ENCODE data around the gene TECPR2. TPM values are rescaled to one million over a fixed set of nuclear protein-coding genes. Genes with fewer than 3 reads are reported as not detected.

TECPR2 gene
- total and polyA plus RNA-seq, 9 donors: 8.3 to 15.1 (median 12.1) TPM

DNA sequence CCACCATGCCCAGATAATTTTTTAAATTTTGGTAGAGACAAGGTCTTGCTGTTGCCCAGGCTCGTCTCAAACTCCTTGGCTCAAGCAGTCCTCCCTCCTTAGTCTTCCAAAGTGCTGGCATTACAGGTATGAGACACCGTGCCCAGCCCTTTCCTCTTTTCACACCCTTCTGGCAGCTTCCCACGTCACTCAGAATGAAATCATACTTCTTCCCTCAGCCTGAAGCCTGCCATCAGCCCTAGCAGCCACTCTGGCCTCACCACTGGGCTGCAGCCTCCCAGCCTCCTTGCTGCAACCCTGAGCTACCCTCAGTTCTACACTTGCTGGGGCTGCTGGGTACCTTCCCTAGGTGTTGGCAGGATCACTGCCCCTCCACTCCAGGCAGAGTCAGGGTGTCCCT lies 128.6 kb downstream of the TECPR2 start:
- no peaks in the 10 kb centered on the region for H3K9me3 ChIP-seq (replicated peaks; ENCODE audit: control insufficient read depth, low read depth, low read length)
- H3K4me3 ChIP-seq (ENCODE audit: low read length): no peak overlapping the region
- no peak overlapping the region for H3K27ac ChIP-seq (ENCODE audit: low read length)
- H3K4me1 ChIP-seq (ENCODE audit: control insufficient read depth, insufficient read depth, low read length): peaks cover 3% of the 10 kb centered on the region
- WGBS (ENCODE audit: insufficient coverage): 80% methylated on average over 3 of the region's 3 CpGs
- no peaks in the 10 kb centered on the region for H3K27me3 ChIP-seq (ENCODE audit: control insufficient read depth, insufficient read depth, low read length)
- peaks cover 5% of the 10 kb centered on the region for H3K36me3 ChIP-seq (ENCODE audit: control insufficient read depth, insufficient read depth, low read length)
- DNase-seq: no peak

DNA sequence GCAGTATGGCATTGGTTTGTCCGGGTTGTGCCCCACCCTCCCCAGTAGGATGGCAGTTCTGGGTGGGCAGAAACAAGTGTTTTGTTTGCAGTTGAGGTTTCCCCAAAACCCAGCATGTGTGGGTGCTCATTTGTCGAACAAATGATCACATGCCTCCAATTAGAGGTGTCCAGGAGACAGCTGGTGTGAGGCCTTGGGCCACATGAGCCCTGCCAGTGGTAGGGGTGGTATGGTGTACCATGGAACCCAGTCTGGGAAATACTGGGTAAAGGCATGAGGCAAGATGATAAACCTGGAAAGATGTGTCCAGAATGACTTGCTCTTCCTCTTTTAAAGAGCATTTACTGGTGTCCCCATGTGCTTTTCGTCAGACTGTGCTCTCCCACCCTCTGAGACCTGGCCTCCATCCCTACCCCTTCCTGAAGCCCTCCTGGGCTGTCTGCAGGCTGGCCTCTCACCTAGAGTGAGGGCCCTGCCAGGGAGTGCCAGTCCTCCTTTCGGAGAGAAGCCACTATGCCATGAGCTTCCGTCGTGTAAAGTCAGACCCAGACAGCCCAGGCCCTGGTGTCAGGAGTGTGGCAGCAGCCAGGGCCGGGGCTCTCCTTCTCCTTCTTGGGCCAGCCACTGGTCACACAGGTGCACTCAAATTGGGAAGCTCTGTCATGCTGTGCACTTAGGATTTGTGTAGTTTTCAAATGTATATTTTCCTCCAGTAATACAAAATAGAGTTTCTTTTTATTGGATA lies 129.2 kb downstream of the TECPR2 start:
- no peak overlapping the region for H3K4me3 ChIP-seq (ENCODE audit: low read length)
- no peaks in the 10 kb centered on the region for H3K9me3 ChIP-seq (replicated peaks; ENCODE audit: control insufficient read depth, low read depth, low read length)
- no peaks in the 10 kb centered on the region for H3K27me3 ChIP-seq (ENCODE audit: control insufficient read depth, insufficient read depth, low read length)
- H3K27ac ChIP-seq (ENCODE audit: low read length): no peak overlapping the region
- peaks cover 10% of the 10 kb centered on the region for H3K36me3 ChIP-seq (ENCODE audit: control insufficient read depth, insufficient read depth, low read length)
- 92% methylated on average over 4 of the region's 7 CpGs for WGBS (ENCODE audit: insufficient coverage)
- no peak for DNase-seq
- H3K4me1 ChIP-seq (ENCODE audit: control insufficient read depth, insufficient read depth, low read length): peaks cover 3% of the 10 kb centered on the region

DNA sequence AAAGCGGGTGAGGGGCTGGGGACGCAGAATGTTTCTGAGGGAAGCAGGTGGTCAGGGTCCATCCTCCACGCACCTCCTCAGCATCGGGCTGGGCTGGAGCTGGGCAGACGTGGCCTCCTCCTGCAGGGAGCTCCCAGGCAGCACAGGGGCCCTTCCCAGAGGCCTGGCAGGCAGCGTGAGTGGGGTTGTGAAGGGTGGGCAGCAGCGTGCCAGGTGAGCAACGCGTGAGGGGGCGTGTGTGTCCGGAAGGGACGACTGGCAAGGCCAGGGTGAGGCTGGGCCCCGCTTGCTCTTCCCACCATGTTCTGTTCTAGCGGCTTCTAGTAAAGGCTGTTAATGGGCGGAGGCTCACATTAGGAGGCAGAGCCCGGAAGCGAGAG lies 129.8 kb downstream of the TECPR2 start:
- 88% methylated on average over 16 of the region's 17 CpGs for WGBS (ENCODE audit: insufficient coverage)
- no peak for DNase-seq

DNA sequence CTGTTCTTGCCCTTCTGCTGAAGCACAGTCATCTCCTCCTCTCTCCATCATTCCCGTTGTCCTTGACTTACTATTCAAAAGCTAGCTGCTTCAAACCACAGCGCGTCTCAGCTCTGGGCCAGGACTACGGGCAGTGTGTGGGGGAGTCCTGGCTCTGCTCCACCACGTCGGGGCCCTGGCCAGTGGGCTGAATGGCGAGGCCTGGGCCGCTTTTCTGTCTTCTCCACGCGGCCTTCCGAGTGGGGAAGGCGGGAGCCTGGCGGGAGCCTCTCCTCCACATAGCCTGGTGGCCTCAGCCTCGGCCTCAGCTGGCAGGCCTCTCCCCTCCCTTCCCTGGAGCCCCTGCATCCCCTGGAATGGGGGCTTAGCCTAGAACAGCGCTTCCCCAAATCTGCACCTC lies 130.4 kb downstream of the TECPR2 start:
- no peak overlapping the region for H3K4me3 ChIP-seq (ENCODE audit: low read length)
- 89% methylated on average over 12 of the region's 15 CpGs for WGBS (ENCODE audit: insufficient coverage)
- DNase-seq: no peak
- H3K27me3 ChIP-seq (ENCODE audit: control insufficient read depth, insufficient read depth, low read length): no peaks in the 10 kb centered on the region
- no peaks in the 10 kb centered on the region for H3K9me3 ChIP-seq (replicated peaks; ENCODE audit: control insufficient read depth, low read depth, low read length)
- H3K27ac ChIP-seq (ENCODE audit: low read length): no peak overlapping the region
- peaks cover 21% of the 10 kb centered on the region for H3K36me3 ChIP-seq (ENCODE audit: control insufficient read depth, insufficient read depth, low read length)
- peaks cover 9% of the 10 kb centered on the region for H3K4me1 ChIP-seq (ENCODE audit: control insufficient read depth, insufficient read depth, low read length)

More for the DNA sequence above, 129.8 kb downstream of the TECPR2 start:
- no peaks in the 10 kb centered on the region for H3K27me3 ChIP-seq (ENCODE audit: control insufficient read depth, insufficient read depth, low read length)
- H3K27ac ChIP-seq (ENCODE audit: low read length): no peak overlapping the region
- peaks cover 5% of the 10 kb centered on the region for H3K4me1 ChIP-seq (ENCODE audit: control insufficient read depth, insufficient read depth, low read length)
- no peaks in the 10 kb centered on the region for H3K9me3 ChIP-seq (replicated peaks; ENCODE audit: control insufficient read depth, low read depth, low read length)
- peaks cover 15% of the 10 kb centered on the region for H3K36me3 ChIP-seq (ENCODE audit: control insufficient read depth, insufficient read depth, low read length)
- no peak overlapping the region for H3K4me3 ChIP-seq (ENCODE audit: low read length)

DNA sequence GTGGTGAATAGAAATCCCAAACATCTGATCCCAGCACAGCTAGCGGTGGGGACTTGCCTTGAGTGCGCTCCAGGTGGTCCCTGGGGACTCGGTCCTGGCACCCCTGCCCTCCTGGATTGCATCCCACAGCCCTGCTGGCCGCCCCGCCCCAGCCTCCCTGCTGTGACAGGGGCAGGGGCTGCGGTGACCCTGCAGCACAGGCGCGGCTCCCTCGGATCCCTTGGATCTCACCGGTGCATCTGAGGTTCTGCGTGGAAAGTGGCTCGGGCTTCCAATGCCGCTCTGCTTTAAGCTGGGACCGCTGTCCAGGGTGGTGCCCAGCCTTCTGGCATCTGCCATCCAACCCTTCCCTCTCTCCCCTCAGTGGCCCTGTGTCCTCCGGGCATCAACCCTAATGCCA lies 130.8 kb downstream of the TECPR2 start:
- Histone ChIP-seq H3K27ac (ENCODE audit: low read length) (no peak overlapping the region), H3K9me3 (replicated peaks; ENCODE audit: control insufficient read depth, low read depth, low read length) (no peaks in the 10 kb centered on the region), H3K27me3 (ENCODE audit: control insufficient read depth, insufficient read depth, low read length) (no peaks in the 10 kb centered on the region), H3K4me3 (ENCODE audit: low read length) (no peak overlapping the region), H3K4me1 (ENCODE audit: control insufficient read depth, insufficient read depth, low read length) (peaks cover 13% of the 10 kb centered on the region), H3K36me3 (ENCODE audit: control insufficient read depth, insufficient read depth, low read length) (peaks cover 26% of the 10 kb centered on the region)
- DNase-seq: no peak
- 92% methylated on average over 14 of the region's 15 CpGs for WGBS (ENCODE audit: insufficient coverage)

DNA sequence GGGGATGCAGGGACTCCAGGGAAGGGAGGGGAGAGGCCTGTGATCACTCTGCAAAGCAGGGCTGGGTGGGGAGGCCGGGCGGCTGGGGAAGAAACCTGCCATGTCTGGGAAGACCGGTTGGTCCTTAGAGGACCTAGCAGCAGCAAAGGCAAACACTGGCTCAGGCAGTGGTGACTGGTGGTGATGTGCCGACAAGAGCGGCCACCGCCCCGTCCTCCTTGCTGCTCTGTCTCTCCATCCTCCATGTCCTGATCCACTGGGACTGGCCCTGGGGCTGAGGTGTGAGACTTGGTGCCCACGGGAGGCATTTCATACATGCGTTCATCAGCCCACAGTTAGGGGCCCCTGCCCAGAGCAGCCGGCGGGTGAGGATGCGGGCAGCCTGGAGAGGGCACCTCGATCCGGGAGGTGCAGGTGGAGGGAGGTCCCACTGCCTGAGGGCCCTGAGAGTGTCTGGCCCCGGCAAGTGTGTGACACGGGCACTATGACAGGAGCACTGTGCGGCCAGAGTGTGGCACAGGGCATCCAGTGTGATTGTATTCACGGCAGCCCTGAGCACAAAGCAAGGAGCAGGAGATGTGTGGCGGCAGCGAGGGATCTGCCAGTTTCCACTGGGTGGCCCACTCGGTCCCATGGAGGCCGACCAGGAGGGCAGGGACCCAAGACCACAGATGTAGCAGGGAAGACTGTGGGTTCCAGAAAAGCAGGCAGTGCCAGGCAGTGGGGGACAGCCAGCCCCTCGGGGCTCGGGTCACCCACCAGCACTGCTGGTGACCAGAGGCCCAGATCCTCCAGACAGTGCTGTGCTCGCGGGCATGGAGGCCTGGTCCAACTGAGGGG lies 133.0 kb downstream of the TECPR2 start:
- Histone ChIP-seq H3K27me3 (ENCODE audit: control insufficient read depth, insufficient read depth, low read length) (no peaks in the 10 kb centered on the region), H3K9me3 (replicated peaks; ENCODE audit: control insufficient read depth, low read depth, low read length) (no peaks in the 10 kb centered on the region), H3K4me3 (ENCODE audit: low read length) (no peak overlapping the region), H3K36me3 (ENCODE audit: control insufficient read depth, insufficient read depth, low read length) (peaks cover 39% of the 10 kb centered on the region), H3K27ac (ENCODE audit: low read length) (no peak overlapping the region), H3K4me1 (ENCODE audit: control insufficient read depth, insufficient read depth, low read length) (peaks cover 30% of the 10 kb centered on the region)
- WGBS (ENCODE audit: insufficient coverage): 90% methylated on average over 21 of the region's 26 CpGs
- DNase-seq: no peak

DNA sequence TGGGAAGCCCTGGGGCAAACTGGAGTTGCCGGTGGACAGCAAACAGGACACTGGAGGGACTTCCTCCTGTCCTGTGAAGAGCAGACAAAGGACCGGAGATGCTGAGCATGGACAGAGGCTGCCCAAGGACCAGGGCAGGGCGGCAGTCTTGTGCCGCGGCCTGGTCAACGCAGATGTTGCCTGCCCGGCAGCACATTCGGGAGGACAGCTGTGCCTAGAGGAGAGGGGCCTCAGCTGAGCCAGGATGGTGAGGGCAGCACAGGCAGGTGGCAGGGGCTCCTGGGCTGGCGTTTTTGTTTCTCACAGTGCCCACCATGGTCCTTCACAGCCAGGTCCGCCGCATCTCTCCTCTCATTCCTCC lies 133.6 kb downstream of the TECPR2 start:
- no peak overlapping the region for H3K4me3 ChIP-seq (ENCODE audit: low read length)
- DNase-seq: no peak
- peaks cover 40% of the 10 kb centered on the region for H3K36me3 ChIP-seq (ENCODE audit: control insufficient read depth, insufficient read depth, low read length)
- no peaks in the 10 kb centered on the region for H3K27me3 ChIP-seq (ENCODE audit: control insufficient read depth, insufficient read depth, low read length)
- H3K27ac ChIP-seq (ENCODE audit: low read length): no peak overlapping the region
- H3K4me1 ChIP-seq (ENCODE audit: control insufficient read depth, insufficient read depth, low read length): peaks cover 32% of the 10 kb centered on the region
- WGBS (ENCODE audit: insufficient coverage): 94% methylated on average over 11 of the region's 11 CpGs
- H3K9me3 ChIP-seq (replicated peaks; ENCODE audit: control insufficient read depth, low read depth, low read length): no peaks in the 10 kb centered on the region

DNA sequence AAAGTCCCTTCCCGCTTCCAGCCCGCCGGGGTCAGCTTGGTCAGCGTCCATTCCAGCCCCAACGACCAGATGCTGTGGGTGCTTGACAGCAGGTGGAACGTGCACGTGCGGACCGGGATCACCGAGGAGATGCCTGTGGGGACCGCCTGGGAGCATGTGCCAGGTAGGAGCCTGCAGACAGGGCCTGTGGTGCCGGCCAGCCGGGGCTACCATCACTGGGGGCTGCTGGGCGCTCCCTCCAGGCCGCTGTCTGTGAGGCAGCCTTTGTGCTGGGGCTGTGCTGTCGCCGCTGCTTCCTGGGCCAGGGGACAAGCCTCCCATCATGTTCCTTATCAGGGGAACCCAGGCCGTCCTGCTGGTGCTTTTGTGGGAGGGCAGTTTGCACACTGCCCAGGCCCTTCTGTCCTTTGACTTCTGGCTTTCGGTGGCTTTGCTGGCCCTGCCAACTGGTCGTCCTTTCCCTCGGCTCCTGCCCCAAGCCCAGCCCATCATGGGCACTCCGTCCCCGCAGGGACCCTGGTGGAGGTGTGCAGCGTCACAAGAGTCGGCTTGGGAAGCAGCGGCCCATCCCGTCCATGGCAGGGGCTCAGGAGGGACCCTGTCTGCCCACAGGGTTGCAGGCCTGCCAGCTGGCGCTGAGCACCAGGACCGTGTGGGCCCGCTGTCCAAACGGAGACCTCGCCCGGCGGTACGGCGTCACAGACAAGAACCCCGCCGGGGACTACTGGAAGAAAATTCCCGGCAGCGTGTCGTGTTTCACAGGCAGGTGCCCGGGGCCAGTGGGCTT lies 134.4 kb downstream of the TECPR2 start:
- Histone ChIP-seq H3K36me3 (ENCODE audit: control insufficient read depth, insufficient read depth, low read length) (peaks cover 38% of the 10 kb centered on the region), H3K27me3 (ENCODE audit: control insufficient read depth, insufficient read depth, low read length) (no peaks in the 10 kb centered on the region), H3K9me3 (replicated peaks; ENCODE audit: control insufficient read depth, low read depth, low read length) (no peaks in the 10 kb centered on the region), H3K4me1 (ENCODE audit: control insufficient read depth, insufficient read depth, low read length) (peaks cover 32% of the 10 kb centered on the region), H3K27ac (ENCODE audit: low read length) (no peak overlapping the region), H3K4me3 (ENCODE audit: low read length) (no peak overlapping the region)
- DNase-seq: no peak
- WGBS (ENCODE audit: insufficient coverage): 89% methylated on average over 42 of the region's 42 CpGs

DNA sequence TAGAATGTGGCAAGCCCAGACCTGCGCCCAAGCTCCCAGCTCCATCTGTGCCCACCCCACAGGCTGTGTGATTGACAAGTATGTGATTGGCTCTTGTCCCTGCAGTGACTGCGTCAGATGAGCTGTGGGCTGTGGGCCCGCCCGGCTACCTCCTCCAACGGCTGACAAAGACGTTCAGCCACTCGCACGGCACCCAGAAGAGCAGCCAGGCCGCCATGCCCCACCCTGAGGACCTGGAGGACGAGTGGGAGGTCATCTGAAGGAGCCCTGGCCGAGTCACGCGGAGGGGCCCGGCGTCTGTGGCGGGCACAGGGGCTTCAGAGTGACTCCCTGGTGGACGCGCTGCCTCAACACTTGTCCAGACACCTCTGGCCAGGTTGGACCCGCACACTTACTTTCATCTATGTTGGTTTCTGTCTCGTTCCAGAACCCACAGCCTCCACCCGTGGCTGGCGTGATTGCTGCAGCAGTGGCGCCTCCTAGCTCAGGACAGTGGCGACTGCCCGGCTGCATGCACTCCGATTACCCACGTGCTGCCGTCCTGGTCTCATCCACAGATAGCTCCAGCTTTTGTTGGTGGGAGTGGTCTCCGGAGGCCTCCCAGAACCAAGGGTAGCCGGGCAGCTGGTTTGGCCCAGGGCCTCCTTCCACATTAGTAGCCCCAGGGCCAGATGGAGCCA lies 135.4 kb downstream of the TECPR2 start:
- Histone ChIP-seq H3K9me3 (replicated peaks; ENCODE audit: control insufficient read depth, low read depth, low read length) (no peaks in the 10 kb centered on the region), H3K27me3 (ENCODE audit: control insufficient read depth, insufficient read depth, low read length) (no peaks in the 10 kb centered on the region), H3K4me1 (ENCODE audit: control insufficient read depth, insufficient read depth, low read length) (peaks cover 32% of the 10 kb centered on the region), H3K36me3 (ENCODE audit: control insufficient read depth, insufficient read depth, low read length) (peaks cover 38% of the 10 kb centered on the region), H3K4me3 (ENCODE audit: low read length) (no peak overlapping the region), H3K27ac (ENCODE audit: low read length) (no peak overlapping the region)
- WGBS (ENCODE audit: insufficient coverage): 72% methylated on average over 25 of the region's 30 CpGs
- no peak for DNase-seq
